Activated CD4-positive, alpha-beta memory T cell treated with anti-CD3 and anti-CD28 coated beads for 36 hours (primary cell): ENCODE measurements around the gene CACFD1. TPM values are rescaled to one million over a fixed set of nuclear protein-coding genes. Genes with fewer than 3 reads are reported as not detected.

Experiments
- CTCF ChIA-PET: fragments of 350-600 bp; sonication (Branson Sonifier 250); formaldehyde crosslinking; loops from one replicate; lab custom pipeline; 2021; ENCODE audit warnings: antibody characterized with exemption, inconsistent platforms; lab: Charles Lee
- POLR2A ChIA-PET: fragments of 350-600 bp; sonication (Branson Sonifier 250); formaldehyde crosslinking; loops from one replicate; lab custom pipeline; 2021; ENCODE audit warnings: antibody characterized with exemption; lab: Charles Lee
- DNase-seq: peaks from one replicate; pipeline ENCODE4 v3.0.0-alpha.2; 2020
- H3K27ac Mint-ChIP-seq: one replicate; pipeline ENCODE4 v1.8.0; 2021; ENCODE audit warnings: mixed read lengths
- H3K27me3 Mint-ChIP-seq: one replicate; pipeline ENCODE4 v1.8.0; 2021; ENCODE audit warnings: mixed read lengths
- H3K36me3 Mint-ChIP-seq: one replicate; pipeline ENCODE4 v1.8.0; 2021; ENCODE audit warnings: mixed read lengths
- H3K4me1 Mint-ChIP-seq: one replicate; pipeline ENCODE4 v1.8.0; 2021; ENCODE audit warnings: low read depth, mixed read lengths
- H3K4me3 Mint-ChIP-seq: one replicate; pipeline ENCODE4 v1.8.0; 2021; ENCODE audit warnings: mild to moderate bottlenecking, mixed read lengths
- H3K9me3 Mint-ChIP-seq: one replicate; pipeline ENCODE4 v1.8.0; 2021; ENCODE audit warnings: mixed read lengths
- intact Hi-C: fragments of 100-400 bp; cut with micrococcal nuclease; formaldehyde crosslinking; loops from one replicate; pipeline ENCODE4 v1.15.1; 2023
- total RNA-seq, 2 experiments: library from RNA; stranded (reverse); gene quantifications; one replicate each; pipeline ENCODE4 v1.2.3, GENCODE V29; 2021

Gene CACFD1
- total RNA-seq, 2 experiments from 2014 or later = 1.1 to 1.2 TPM

GRCh38 chr9:133510926-133511505, 51.2 kb downstream of the CACFD1 start:
- ChIA-PET POLR2A (no interaction called here), CTCF (no interaction called here)
- no peaks in the 10 kb centered on the region for H3K36me3 Mint-ChIP-seq
- intact Hi-C loops = no loop called here
- peaks cover 8% of the 10 kb centered on the region for H3K4me1 Mint-ChIP-seq
- H3K4me3 Mint-ChIP-seq = no peak overlapping the region
- H3K27ac Mint-ChIP-seq = no peak overlapping the region
- H3K9me3 Mint-ChIP-seq = no peaks in the 10 kb centered on the region
- no peak for DNase-seq
- no peaks in the 10 kb centered on the region for H3K27me3 Mint-ChIP-seq

GRCh38 chr9:133511607-133512006, 51.8 kb downstream of the CACFD1 start:
- intact Hi-C loops = no loop called here
- Mint-ChIP-seq H3K27me3 (no peaks in the 10 kb centered on the region), H3K36me3 (no peaks in the 10 kb centered on the region), H3K4me1 (peaks cover 8% of the 10 kb centered on the region), H3K9me3 (no peaks in the 10 kb centered on the region), H3K4me3 (no peak overlapping the region), H3K27ac (no peak overlapping the region)
- CTCF ChIA-PET = no interaction called here
- POLR2A ChIA-PET = no interaction called here
- DNase-seq = no peak

GRCh38 chr9:133512253-133513213, 52.8 kb downstream of the CACFD1 start:
- no peaks in the 10 kb centered on the region for H3K27me3 Mint-ChIP-seq
- intact Hi-C loops = no loop called here
- peaks cover 8% of the 10 kb centered on the region for H3K4me1 Mint-ChIP-seq
- DNase-seq = no peak
- H3K27ac Mint-ChIP-seq = no peak overlapping the region
- ChIA-PET POLR2A (no interaction called here), CTCF (no interaction called here)
- H3K36me3 Mint-ChIP-seq = no peaks in the 10 kb centered on the region
- H3K4me3 Mint-ChIP-seq = no peak overlapping the region
- H3K9me3 Mint-ChIP-seq = no peaks in the 10 kb centered on the region

DNA sequence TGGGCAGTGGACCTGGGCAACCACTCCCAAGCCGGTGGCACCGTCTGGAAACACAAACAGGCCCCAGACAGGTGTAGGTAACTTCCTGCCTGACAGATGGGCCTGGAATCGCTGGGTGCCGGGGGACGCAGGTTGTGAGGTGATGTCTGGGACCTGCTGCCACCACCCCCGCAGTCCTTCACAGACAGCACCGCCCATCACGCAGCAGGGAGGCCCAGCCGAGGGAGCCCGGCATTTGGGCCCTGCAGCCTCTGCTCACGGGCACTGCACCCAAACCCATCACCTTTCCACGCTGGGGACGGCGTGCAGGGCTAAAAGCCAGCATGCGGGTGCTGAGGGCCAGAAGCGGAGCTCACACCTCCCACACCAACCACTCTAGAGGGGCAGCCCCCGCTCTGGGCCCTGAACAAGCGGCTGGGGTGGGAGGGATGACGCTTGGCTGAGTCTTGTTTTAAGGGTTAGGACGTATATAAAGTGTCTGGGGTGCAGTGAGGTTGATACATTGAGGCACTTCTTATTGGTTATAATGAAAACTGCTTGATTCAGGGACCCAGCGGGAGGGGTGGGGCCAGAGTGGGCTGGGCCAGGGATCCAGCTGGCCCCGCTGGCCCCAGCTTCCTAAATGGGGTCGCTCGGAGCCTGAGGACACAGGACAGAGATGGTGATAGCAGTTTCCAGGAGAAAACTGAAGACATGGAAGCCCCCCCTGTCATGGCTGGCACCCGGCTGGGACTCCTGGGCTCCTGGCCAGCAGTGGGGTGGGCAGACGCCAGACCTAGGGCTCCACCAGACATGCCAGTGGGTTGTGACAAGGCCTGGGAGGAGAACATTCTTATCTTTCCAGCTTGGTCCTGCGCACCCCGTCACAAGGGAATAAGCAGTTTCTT, 53.7 kb downstream of the CACFD1 start:
- Mint-ChIP-seq H3K4me1 (peaks cover 8% of the 10 kb centered on the region), H3K27me3 (no peaks in the 10 kb centered on the region), H3K27ac (no peak overlapping the region), H3K36me3 (no peaks in the 10 kb centered on the region), H3K9me3 (no peaks in the 10 kb centered on the region), H3K4me3 (no peak overlapping the region)
- intact Hi-C loops = no loop called here
- no peak for DNase-seq
- ChIA-PET CTCF (no interaction called here), POLR2A (no interaction called here)

DNA sequence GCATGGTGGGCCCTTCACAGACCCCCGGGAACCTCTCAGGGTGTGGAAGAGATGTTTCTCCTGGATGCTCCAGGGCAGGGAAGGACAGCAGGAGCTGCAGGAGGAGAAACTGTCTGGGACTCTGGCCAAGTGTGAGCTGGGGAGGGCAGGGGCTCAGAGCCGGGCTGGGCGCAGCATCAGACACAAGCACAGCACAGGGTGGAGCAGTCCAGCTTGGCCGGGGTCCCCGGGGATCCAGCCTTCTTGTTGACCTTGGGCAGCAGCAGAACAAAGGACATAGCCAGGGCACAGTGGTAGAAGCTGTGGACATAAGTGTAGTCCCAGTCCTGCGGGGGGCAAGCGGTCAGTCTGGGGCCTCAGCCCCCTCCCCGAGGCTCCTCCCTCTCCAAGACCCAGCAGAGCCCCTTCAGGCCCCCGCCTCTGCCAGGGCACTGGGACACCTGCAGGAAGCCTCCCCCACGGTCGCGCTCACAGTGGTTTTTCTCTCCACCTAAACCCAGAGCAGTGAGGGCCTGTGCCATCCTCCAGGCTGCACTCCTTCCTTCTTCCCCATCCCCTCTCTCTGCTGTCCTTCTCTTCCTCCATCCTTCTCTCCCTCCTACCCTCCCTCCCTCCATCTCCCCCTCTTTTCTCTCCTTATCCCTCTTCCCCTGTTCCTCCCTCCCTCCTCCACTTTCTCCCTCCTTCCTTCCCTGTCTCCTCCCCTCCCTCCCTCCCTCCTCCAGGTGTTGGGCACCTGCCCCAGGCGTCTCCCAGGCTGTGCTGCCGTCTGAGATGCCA, 54.9 kb downstream of the CACFD1 start:
- Mint-ChIP-seq H3K4me3 (no peak overlapping the region), H3K4me1 (peaks cover 2% of the 10 kb centered on the region), H3K36me3 (no peaks in the 10 kb centered on the region), H3K9me3 (no peaks in the 10 kb centered on the region), H3K27me3 (no peaks in the 10 kb centered on the region), H3K27ac (no peak overlapping the region)
- CTCF ChIA-PET = no interaction called here
- no peak for DNase-seq
- intact Hi-C loops = no loop called here
- POLR2A ChIA-PET = no interaction called here

GRCh38 chr9:133515240-133515610, 55.4 kb downstream of the CACFD1 start:
- CTCF ChIA-PET = no interaction called here
- POLR2A ChIA-PET = no interaction called here

GRCh38 chr9:133515615-133516255, 56.0 kb downstream of the CACFD1 start:
- Mint-ChIP-seq H3K9me3 (no peaks in the 10 kb centered on the region), H3K36me3 (no peaks in the 10 kb centered on the region), H3K4me3 (no peak overlapping the region), H3K27ac (no peak overlapping the region), H3K27me3 (no peaks in the 10 kb centered on the region), H3K4me1 (no peaks in the 10 kb centered on the region)
- DNase-seq = no peak
- CTCF ChIA-PET = no interaction called here
- POLR2A ChIA-PET = no interaction called here
- intact Hi-C loops = no loop called here

More at GRCh38 chr9:133515240-133515610, 55.4 kb downstream of the CACFD1 start:
- intact Hi-C loops = no loop called here
- Mint-ChIP-seq H3K4me1 (no peaks in the 10 kb centered on the region), H3K36me3 (no peaks in the 10 kb centered on the region), H3K27me3 (no peaks in the 10 kb centered on the region), H3K4me3 (no peak overlapping the region), H3K27ac (no peak overlapping the region), H3K9me3 (no peaks in the 10 kb centered on the region)
- no peak for DNase-seq

GRCh38 chr9:133516256-133516960, 56.6 kb downstream of the CACFD1 start:
- DNase-seq = no peak
- intact Hi-C loops = no loop called here
- no peaks in the 10 kb centered on the region for H3K4me1 Mint-ChIP-seq
- POLR2A ChIA-PET = no interaction called here
- CTCF ChIA-PET = no interaction called here
- H3K27ac Mint-ChIP-seq = no peak overlapping the region
- no peaks in the 10 kb centered on the region for H3K36me3 Mint-ChIP-seq
- no peaks in the 10 kb centered on the region for H3K9me3 Mint-ChIP-seq
- no peak overlapping the region for H3K4me3 Mint-ChIP-seq
- no peaks in the 10 kb centered on the region for H3K27me3 Mint-ChIP-seq

- H3K36me3 Mint-ChIP-seq = no peaks in the 10 kb centered on the region
- no peaks in the 10 kb centered on the region for H3K9me3 Mint-ChIP-seq
- ChIA-PET POLR2A (no interaction called here), CTCF (no interaction called here)
- no peak overlapping the region for H3K4me3 Mint-ChIP-seq
- DNase-seq = no peak
- H3K27me3 Mint-ChIP-seq = no peaks in the 10 kb centered on the region
- intact Hi-C loops = no loop called here
- no peak overlapping the region for H3K27ac Mint-ChIP-seq
- H3K4me1 Mint-ChIP-seq = no peaks in the 10 kb centered on the region
Measured at GRCh38 chr9:133516961-133517350, 57.2 kb downstream of the CACFD1 start.

DNA sequence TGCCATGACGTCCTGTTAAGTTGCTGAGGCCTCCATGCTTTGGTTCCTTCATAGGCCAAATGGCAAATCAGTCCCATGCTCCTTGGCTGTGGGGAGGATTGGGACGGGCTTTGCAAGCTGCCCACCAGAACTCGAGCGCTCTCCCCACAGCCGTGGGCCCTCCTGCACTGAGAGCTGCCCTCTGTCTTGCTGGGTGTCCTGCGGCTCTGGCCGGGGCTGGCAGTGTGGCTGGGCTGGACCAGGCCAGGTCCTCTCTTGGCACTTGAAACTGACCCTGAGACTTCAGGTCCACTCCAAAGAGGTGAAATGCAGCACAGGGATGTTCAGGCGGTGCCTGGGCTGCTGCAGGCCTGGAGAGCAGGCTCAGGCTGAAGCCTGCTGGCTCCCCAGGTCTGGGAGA, 57.9 kb downstream of the CACFD1 start:
- no peak for DNase-seq
- Mint-ChIP-seq H3K9me3 (no peaks in the 10 kb centered on the region), H3K36me3 (no peaks in the 10 kb centered on the region), H3K27me3 (no peaks in the 10 kb centered on the region), H3K27ac (no peak overlapping the region), H3K4me1 (no peaks in the 10 kb centered on the region), H3K4me3 (no peak overlapping the region)
- ChIA-PET POLR2A (no interaction called here), CTCF (interaction anchor here (1.2 kb wide), 1 partner anchor 9 kb away, joined by 3 read pairs; no protein-coding TSS in a partner anchor)
- intact Hi-C loops = no loop called here

DNA sequence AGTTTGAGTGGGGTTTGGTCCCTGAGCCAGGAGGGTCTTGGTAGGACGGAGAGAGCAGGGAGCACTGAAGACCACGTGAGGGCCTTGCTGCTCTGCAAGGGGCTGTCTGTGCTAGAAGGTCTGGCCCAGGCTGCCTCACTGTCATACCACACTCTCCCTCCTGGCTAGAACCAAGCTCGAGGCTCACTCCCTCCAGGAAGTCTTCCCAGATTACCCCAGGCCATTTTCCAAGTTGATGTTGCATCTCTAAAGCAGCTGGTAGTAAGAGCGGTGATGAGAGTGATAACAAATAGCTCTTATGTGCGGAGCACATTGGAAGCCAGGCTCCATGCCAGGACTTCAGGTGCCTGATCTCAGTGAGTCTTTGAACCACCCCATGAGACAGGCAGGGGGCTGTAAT, 58.4 kb downstream of the CACFD1 start:
- no peak overlapping the region for H3K4me3 Mint-ChIP-seq
- POLR2A ChIA-PET = no interaction called here
- no peak overlapping the region for H3K27ac Mint-ChIP-seq
- DNase-seq = no peak
- no peaks in the 10 kb centered on the region for H3K4me1 Mint-ChIP-seq
- CTCF ChIA-PET = interaction anchor here (1.2 kb wide), 1 partner anchor 9 kb away, joined by 3 read pairs; no protein-coding TSS in a partner anchor
- intact Hi-C loops = no loop called here
- no peaks in the 10 kb centered on the region for H3K9me3 Mint-ChIP-seq
- H3K36me3 Mint-ChIP-seq = no peaks in the 10 kb centered on the region
- no peaks in the 10 kb centered on the region for H3K27me3 Mint-ChIP-seq
